Natural killer cell treated with Interleukin-12 subunit alpha and Interleukin-12 subunit beta and Interleukin-15 and Interleukin-18, amount 100 ng/mL, for 72 hours (primary cell): Measurements from ENCODE around the gene TMEM156. TPM values are rescaled to one million over a fixed set of nuclear protein-coding genes. Genes with fewer than 3 reads are reported as not detected.
"Not testable (repeated sequence)": the region's sequence is repeated elsewhere in the genome, so short reads cannot be mapped to it uniquely, and the experiment has no call there.

Experiments
- ATAC-seq, 2 donors: fragments of 150-1000 bp; cut with Tn5 transposase in 1 of 2; sonication (Bioruptor Pico), chemical (Tn5 transposase) in 1 of 2; 2 replicates each; pipeline ENCODE4 v1.10.0; 2021
- DNase-seq: peaks from one replicate; pipeline ENCODE4 v3.0.0; 2022; ENCODE audit warnings: low spot score
- H3K27ac Mint-ChIP-seq, 2 donors: 1 replicate in 1 of 2; 2 replicates in 1 of 2; pipeline ENCODE4 v1.8.0; 2022; ENCODE audit warnings: mixed read lengths in 2 of 2, mild to moderate bottlenecking in 1 of 2, moderate library complexity in 1 of 2
- H3K27me3 Mint-ChIP-seq, 2 donors: 1 replicate in 1 of 2; 2 replicates in 1 of 2; pipeline ENCODE4 v1.8.0; 2022; ENCODE audit warnings: mixed read lengths in 2 of 2
- H3K36me3 Mint-ChIP-seq: one replicate; pipeline ENCODE4 v1.8.0; 2022; ENCODE audit warnings: mixed read lengths
- H3K4me1 Mint-ChIP-seq, 2 donors: 1 replicate in 1 of 2; 2 replicates in 1 of 2; pipeline ENCODE4 v1.8.0; 2022; ENCODE audit warnings: low read depth in 2 of 2, mixed read lengths in 2 of 2, mild to moderate bottlenecking in 1 of 2
- H3K4me3 Mint-ChIP-seq: one replicate; pipeline ENCODE4 v1.8.0; 2022; ENCODE audit warnings: mixed read lengths
- H3K9me3 Mint-ChIP-seq: 2 replicates; pipeline ENCODE4 v1.8.0; 2022; ENCODE audit warnings: mixed read lengths
- total RNA-seq, 2 donors: library from RNA; stranded (reverse); gene quantifications; one replicate each; pipeline ENCODE4 v1.2.3, GENCODE V29; 2022

The TMEM156 gene
- total RNA-seq, 2 donors from 2014 or later, result 7.9 to 10.3 TPM

DNA sequence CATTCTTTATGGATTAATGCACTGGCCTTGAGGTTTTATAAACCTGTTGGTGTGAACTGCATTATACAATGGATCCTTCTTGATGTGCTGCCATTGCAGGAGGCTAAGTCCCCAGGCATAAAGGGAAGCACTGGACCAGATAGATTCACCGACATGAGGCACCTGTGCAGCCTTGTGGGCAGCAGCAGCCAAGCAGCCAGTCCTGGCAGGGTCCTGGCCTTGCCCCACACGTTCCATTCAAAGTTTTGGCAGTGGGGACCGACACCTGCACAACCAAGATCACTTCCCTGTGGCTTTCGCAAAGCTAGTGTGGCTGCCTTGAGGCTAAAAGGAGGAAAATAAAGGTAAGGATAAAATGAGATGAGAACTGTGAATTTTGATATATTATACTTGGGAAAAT is 53.1 kb downstream of the TMEM156 start:
- H3K4me1 Mint-ChIP-seq, result peaks cover 3 to 8% of the 10 kb centered on the region in 2 donors
- no peak for ATAC-seq
- DNase-seq, result no peak
- H3K27ac Mint-ChIP-seq, result no peak overlapping the region
- no peaks in the 10 kb centered on the region for H3K9me3 Mint-ChIP-seq
- no peak overlapping the region for H3K4me3 Mint-ChIP-seq
- H3K27me3 Mint-ChIP-seq, result no peaks in the 10 kb centered on the region
- H3K36me3 Mint-ChIP-seq, result peaks cover 12% of the 10 kb centered on the region

DNA sequence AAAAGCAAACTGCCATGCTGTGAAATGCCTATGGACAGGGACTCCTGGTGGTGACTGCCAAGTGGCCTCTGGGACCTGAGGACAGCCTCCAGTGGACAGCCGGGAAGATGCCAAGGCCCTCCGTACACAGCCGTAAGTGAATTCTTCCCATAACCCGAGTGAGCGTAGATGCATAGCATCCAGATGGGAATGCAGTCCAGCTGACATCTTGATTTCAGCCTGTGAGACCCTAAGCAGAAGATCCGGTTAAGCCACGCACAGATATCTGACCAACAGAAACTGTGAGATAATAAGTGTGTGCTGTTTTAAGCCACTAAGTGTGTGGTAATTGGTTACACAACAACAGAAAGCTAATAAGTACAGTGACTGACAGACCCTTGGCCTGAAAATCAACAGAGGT is 55.9 kb downstream of the TMEM156 start:
- Mint-ChIP-seq H3K36me3 (peaks cover 5% of the 10 kb centered on the region), H3K4me1 (peaks cover 3% of the 10 kb centered on the region in 2 donors), H3K9me3 (no peaks in the 10 kb centered on the region), H3K27me3 (no peaks in the 10 kb centered on the region), H3K27ac (no peak overlapping the region), H3K4me3 (no peak overlapping the region)
- ATAC-seq (no peak), DNase-seq (no peak)

DNA sequence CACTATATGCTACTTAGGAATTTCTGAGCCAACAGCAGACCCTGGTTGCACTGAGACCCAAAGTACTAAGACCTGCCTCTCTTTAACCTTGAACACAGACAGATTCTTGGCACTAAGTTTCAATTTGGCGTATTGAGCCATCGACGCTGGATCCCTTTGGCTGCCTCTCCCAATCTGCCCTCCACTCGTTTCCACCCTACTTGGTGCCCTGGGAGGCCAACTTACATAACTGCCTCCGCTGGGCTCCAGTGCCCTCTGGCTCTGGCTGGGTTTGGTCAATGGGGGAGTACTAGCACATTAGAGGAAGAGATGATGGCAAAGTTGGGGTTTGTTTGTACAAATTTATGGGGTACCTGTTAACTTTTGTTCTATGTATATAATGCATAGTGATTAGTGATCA is 63.5 kb downstream of the TMEM156 start:
- ATAC-seq, result no peak
- no peak for DNase-seq
- peaks cover 6% of the 10 kb centered on the region for H3K36me3 Mint-ChIP-seq
- H3K9me3 Mint-ChIP-seq, result no peaks in the 10 kb centered on the region
- no peaks in the 10 kb centered on the region for H3K27me3 Mint-ChIP-seq
- no peaks in the 10 kb centered on the region for H3K4me1 Mint-ChIP-seq
- no peak overlapping the region for H3K4me3 Mint-ChIP-seq
- no peak overlapping the region for H3K27ac Mint-ChIP-seq

DNA sequence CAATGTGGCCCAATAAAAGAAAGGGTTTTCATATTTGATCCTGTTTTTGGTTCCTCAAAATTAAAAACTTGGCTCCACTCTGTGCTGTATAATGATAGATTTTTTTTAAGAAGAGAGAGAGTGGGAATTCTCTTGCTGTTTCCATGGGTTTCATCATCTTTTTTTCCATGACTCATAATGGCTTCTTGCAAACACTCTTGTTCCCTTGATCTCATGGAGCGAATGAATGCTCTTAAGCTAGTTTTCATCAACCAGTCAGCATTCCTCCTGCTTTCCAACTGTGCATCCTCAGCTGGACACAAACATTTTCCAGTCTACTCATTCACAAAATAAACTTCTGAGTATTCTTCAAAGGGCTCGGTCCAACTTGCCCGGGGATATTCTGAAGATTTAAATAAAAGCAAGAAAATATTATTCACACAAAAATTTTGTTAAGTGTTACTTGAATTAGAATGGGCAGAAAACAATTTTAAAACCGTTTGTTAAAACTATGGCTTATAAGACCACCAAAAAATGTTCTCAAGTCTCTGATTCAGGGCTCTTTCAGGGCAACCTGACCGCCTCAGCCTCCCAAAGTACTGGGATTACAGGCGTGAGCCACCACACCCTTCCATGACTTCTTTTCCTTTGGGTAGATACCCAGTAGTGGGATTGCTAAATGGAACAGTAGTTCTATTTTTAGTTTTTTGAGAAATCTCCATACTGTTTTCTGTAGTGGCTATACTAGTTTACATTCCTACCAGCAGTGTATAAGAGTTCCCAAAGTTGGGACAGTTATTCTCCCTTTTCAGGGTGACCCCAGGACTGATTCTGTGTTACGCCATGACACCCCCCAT is 64.7 kb downstream of the TMEM156 start:
- H3K27ac Mint-ChIP-seq, result peak overlapping the region in 1 of 2 donors; percentile 57
- DNase-seq (no peak), ATAC-seq (no peak)
- no peak overlapping the region for H3K4me3 Mint-ChIP-seq
- no peaks in the 10 kb centered on the region for H3K4me1 Mint-ChIP-seq
- H3K27me3 Mint-ChIP-seq, result no peaks in the 10 kb centered on the region
- no peaks in the 10 kb centered on the region for H3K9me3 Mint-ChIP-seq
- H3K36me3 Mint-ChIP-seq, result peaks cover 6% of the 10 kb centered on the region

DNA sequence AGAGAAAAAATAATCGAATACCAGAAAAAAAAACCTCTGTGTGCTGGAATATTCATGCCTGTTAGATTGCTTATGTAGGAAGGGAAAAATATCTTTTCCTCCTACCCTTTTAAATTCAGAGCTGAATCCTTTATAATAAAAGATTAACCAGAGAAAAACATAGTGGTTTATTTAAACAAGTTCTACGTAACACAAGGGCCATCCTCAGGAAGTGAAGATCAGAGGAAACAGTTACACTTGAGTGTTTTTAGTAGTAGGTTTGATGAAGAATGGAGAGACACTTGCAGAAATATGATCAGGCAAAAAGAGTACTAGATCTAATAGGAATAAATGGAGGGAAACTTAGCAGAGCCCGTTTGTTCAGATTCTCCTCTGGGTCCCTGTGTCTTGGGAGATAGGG is 66.3 kb downstream of the TMEM156 start:
- Mint-ChIP-seq H3K27ac (no peak overlapping the region), H3K4me1 (no peaks in the 10 kb centered on the region), H3K27me3 (no peaks in the 10 kb centered on the region), H3K9me3 (peaks cover 7% of the 10 kb centered on the region), H3K4me3 (no peak overlapping the region), H3K36me3 (peaks cover 6% of the 10 kb centered on the region)
- ATAC-seq, result no peak
- no peak for DNase-seq

DNA sequence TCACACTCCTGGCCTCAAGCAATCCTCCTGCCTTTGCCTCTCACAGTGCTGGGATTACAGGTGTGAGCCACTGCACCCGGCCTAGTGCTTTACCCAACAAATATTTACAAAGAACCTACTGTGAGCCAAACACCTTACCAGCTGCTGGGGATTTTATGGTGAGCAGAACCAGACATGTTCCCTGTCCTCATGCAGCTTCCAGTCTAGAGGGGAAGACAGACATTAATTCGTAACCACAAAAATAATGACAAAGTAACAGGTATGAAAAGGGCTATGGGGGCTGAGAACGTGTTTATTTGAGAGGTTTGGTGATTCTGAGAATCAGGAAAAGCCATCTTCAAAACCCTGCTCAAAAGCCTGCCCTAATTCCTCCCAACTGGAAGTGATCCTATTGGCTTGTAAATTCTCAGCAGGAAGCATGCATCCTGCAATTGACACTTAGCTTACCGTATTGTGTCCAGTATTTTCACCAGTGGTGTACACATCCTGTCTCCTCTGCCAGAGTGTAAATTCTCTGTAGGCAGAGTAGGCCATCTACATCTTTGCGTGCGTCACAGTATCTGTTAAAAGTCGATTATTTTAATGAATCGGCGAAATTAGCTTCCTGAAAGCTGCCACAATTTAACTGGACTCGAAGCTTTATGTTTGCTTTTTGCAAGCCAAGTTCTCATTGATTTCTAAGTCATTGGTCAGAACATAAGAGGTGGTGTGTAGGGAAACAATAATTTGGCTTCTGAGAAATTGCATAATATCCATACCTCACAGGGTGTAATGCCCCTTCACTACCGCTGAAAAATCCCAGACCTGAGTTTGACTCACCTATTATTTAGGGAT is 67.0 kb downstream of the TMEM156 start:
- ATAC-seq, result no peak
- Mint-ChIP-seq H3K27me3 (no peaks in the 10 kb centered on the region), H3K4me3 (no peak overlapping the region), H3K27ac (no peak overlapping the region), H3K4me1 (no peaks in the 10 kb centered on the region), H3K36me3 (peaks cover 6% of the 10 kb centered on the region), H3K9me3 (peaks cover 7% of the 10 kb centered on the region)
- DNase-seq, result no peak

DNA sequence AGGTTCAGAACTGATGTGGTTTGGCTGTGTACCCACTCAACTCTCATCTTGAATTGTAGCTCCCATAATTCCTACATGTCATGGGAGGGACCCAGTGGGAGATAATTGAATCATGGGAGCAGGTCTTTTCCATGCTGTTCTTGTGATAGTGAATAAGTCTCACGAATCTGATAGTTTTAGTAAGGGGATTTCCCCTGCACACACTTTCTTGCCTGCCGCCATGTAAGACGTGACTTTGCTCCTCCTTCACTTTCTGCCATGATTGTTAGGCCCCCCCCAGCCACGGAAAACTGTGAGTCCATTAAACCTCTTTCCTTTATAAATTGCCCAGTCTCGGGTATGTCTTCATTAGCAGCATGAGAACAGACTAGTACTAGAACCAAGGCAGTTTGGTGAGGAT is 73.0 kb downstream of the TMEM156 start:
- DNase-seq, H3K4me1 Mint-ChIP-seq, H3K27ac Mint-ChIP-seq, H3K36me3 Mint-ChIP-seq, ATAC-seq, H3K4me3 Mint-ChIP-seq: not testable (repeated sequence)
- peaks cover 3 to 13% of the 10 kb centered on the region in 2 donors for H3K27me3 Mint-ChIP-seq
- H3K9me3 Mint-ChIP-seq, result peaks cover 10% of the 10 kb centered on the region

DNA sequence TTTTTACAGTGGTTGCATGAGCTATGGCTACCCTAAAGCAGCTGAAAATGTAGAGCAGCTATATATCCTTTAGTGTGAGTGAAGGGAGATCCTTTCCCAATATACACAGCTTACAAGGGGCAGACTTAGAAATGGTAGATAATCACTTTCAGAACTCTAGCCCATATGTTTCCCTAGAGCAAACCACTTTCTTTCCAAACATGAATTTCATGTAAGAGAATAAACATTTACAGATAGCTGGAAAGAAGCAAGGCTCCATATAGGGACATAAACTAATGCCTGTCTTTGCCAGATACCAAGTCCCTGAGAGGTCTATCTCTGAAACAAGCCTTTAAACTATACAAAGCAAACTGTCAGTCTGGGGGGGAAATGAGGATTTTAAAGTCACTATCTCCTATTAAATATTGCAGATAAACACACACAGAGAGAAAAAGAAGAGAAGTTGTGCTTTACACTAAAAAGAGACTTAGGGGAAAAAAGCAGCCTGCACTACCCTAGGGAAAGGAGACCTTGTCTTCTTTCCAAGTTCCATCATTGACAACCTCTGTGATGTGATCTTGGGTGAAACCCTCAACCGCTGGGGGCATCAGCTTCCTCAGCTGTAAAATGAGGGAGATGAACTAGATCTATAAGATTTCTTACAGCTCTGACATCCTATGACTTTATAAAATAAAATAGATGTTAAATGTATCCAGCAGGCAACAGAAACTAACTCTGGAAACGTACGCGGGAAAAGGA is 73.6 kb downstream of the TMEM156 start:
- ATAC-seq (no peak), DNase-seq (no peak)
- Mint-ChIP-seq H3K9me3 (peaks cover 10% of the 10 kb centered on the region), H3K27ac (peak overlapping the region in 1 of 2 donors; percentile 72), H3K4me3 (no peak overlapping the region), H3K36me3 (no peaks in the 10 kb centered on the region), H3K27me3 (peaks cover 6 to 17% of the 10 kb centered on the region in 2 donors), H3K4me1 (peaks cover 0 to 3% of the 10 kb centered on the region in 2 donors)

DNA sequence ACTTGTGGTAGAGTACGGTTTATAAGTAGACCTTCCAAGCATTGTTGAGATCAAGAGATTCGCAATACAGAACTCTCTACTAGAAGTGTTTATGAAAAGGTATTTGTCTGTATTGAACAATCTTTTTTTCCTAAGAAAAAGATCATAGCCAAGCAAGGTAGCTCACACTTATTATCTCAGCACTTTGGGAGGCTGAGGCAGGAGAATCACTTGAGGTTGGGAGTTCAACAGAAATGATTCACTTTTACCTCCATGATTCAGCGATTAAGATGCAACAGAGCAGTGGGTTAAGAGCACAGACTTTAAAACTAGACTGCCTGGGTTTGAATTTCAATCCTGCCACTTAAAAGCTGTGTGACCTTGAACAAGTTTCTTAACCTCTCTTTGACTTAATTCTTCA is 74.3 kb downstream of the TMEM156 start:
- H3K27ac Mint-ChIP-seq, result peak overlapping the region in 1 of 2 donors; percentile 72
- no peaks in the 10 kb centered on the region for H3K36me3 Mint-ChIP-seq
- peaks cover 10 to 20% of the 10 kb centered on the region in 2 donors for H3K27me3 Mint-ChIP-seq
- peaks cover 0 to 3% of the 10 kb centered on the region in 2 donors for H3K4me1 Mint-ChIP-seq
- no peak overlapping the region for H3K4me3 Mint-ChIP-seq
- ATAC-seq, result no peak
- peaks cover 10% of the 10 kb centered on the region for H3K9me3 Mint-ChIP-seq
- no peak for DNase-seq

DNA sequence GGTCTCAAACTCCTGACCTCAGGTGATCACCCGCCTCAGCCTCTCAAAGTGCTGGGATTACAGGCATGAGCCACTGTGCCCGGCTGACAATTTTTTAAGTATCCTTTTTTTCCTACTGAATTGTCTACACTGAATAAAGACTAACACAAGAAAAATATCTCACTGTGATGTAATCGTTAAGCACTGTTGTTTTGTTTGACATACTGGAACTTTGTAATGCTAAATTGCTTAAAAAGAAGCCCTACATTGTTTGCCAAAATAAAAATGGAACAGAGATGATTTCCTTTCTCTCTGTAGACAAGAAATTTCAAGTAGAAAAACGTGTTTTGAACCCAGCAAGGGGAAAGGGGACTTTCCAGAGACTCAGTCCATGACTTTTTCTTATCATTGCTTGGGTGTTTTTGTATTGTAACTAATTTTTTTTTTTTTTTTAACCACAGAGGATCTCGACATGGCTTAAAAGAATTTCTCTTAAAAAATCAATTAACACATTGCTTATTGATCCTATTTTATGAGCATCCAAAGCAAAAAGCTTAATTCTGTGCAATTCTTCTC is 74.9 kb downstream of the TMEM156 start:
- H3K4me1 Mint-ChIP-seq, result peaks cover 0 to 3% of the 10 kb centered on the region in 2 donors
- no peak for ATAC-seq

DNA sequence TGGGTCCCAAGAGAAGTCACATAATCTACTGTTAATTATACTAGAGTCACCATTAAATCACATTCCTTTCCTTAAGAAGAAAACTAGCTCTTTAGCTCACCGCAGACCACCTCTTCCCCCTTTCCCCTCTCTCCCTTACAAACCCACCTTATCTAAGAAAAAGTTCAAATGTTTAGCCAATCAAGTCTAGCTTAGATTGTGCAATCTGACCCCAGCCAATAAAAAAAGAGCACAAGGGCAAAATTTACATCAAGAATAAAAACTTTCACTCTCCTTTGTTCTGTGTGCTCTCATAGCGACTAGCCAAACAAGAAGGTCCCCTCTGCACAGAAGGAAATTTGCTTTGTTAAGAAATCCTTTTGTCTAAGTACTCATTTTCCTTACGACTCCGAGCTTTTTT is 76.3 kb downstream of the TMEM156 start:
- Mint-ChIP-seq H3K27ac (no peak overlapping the region), H3K27me3 (peaks cover 10 to 20% of the 10 kb centered on the region in 2 donors), H3K9me3 (peaks cover 3% of the 10 kb centered on the region), H3K36me3 (no peaks in the 10 kb centered on the region), H3K4me3 (no peak overlapping the region), H3K4me1 (peaks cover 0 to 3% of the 10 kb centered on the region in 2 donors)
- DNase-seq, result no peak
- no peak for ATAC-seq

More for the DNA sequence above, 74.9 kb downstream of the TMEM156 start:
- Mint-ChIP-seq H3K36me3 (no peaks in the 10 kb centered on the region), H3K27me3 (peaks cover 10 to 20% of the 10 kb centered on the region in 2 donors), H3K4me3 (no peak overlapping the region), H3K9me3 (peaks cover 10% of the 10 kb centered on the region), H3K27ac (no peak overlapping the region)
- no peak for DNase-seq

DNA sequence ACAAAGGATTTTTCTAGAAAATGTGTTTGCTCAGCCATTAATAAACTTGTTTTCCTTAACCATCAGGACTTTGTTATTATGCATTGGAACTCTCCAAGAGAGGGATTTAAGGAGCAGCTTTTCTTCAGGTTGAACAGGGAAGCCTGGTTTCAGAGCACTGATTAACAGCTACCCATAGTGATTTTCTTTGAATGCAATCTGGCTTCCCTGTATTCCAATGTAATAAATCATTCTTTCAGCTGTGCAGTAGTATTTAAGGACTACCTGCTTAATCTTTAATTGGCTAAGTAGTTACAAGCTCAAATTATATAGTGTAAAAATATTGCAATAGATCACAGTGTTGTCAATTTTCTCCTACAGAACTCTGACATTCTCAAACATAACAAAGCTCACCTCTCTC is 77.5 kb downstream of the TMEM156 start:
- Mint-ChIP-seq H3K4me1 (peaks cover 2 to 4% of the 10 kb centered on the region in 2 donors), H3K27me3 (peaks cover 18 to 20% of the 10 kb centered on the region in 2 donors)
- ATAC-seq, result no peak

DNA sequence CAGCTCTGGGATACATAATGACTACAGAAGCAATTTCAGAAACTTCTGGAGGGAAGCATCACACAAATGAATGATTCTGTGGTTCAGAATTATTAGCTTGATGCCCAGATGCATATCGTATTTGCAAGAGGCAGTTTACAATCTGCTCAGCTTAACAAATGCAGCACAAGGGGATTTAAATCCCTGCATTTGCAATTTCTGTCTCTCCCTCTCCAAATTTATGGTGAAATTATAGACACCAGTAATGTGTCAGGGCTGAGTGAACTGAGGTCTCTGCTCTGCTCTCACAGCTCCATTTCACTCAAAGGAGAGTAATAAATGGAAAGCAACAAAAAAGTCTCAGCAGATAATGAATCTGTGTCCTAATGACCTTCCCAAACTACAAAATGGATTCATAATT is 80.2 kb downstream of the TMEM156 start:
- no peaks in the 10 kb centered on the region for H3K9me3 Mint-ChIP-seq
- peaks cover 15 to 20% of the 10 kb centered on the region in 2 donors for H3K27me3 Mint-ChIP-seq
- no peaks in the 10 kb centered on the region for H3K36me3 Mint-ChIP-seq
- H3K4me1 Mint-ChIP-seq, result peaks cover 4 to 11% of the 10 kb centered on the region in 2 donors
- no peak for ATAC-seq
- no peak overlapping the region for H3K27ac Mint-ChIP-seq
- no peak for DNase-seq
- no peak overlapping the region for H3K4me3 Mint-ChIP-seq

More for the DNA sequence above, 77.5 kb downstream of the TMEM156 start:
- H3K9me3 Mint-ChIP-seq, result peaks cover 3% of the 10 kb centered on the region
- no peak overlapping the region for H3K27ac Mint-ChIP-seq
- H3K4me3 Mint-ChIP-seq, result no peak overlapping the region
- no peaks in the 10 kb centered on the region for H3K36me3 Mint-ChIP-seq
- DNase-seq, result no peak
